ENCODE data around the gene VSTM2B. TPM values are rescaled to one million over a fixed set of nuclear protein-coding genes. Genes with fewer than 3 reads are reported as not detected.
"Not testable (repeated sequence)": the region's sequence is repeated elsewhere in the genome, so short reads cannot be mapped to it uniquely, and the experiment has no call there.

The VSTM2B gene
- total RNA-seq, 3 donors from 2014 or later, result not detected

DNA sequence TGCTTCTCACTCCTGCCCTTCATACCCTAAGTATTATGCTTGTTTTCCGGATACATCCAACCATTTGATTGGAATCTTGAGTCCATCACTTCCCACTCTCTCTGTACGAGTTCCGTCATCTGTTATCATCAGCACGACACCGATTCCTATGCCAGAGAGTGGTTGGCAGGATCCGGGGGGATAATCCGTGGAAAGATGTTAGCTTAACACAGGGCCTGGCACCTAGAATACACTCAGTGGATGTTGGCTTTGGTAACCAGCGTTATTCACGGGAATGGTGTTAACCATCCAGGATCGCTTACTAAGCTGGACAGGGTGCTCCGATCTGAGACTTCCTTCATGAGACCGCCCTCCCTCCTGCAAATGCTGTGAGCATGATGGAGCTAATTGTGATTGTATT is 12.4 kb downstream of the VSTM2B start:
- no peaks in the 10 kb centered on the region for H3K36me3 Mint-ChIP-seq (ENCODE audit: insufficient read depth)
- ATAC-seq (no peak), DNase-seq (no peak)
- H3K4me3 Mint-ChIP-seq, result no peak overlapping the region
- no peaks in the 10 kb centered on the region for H3K9me3 Mint-ChIP-seq
- H3K4me1 Mint-ChIP-seq (ENCODE audit: low read depth), result no peaks in the 10 kb centered on the region
- peaks cover 15% of the 10 kb centered on the region for H3K27me3 Mint-ChIP-seq (ENCODE audit: low read depth)

DNA sequence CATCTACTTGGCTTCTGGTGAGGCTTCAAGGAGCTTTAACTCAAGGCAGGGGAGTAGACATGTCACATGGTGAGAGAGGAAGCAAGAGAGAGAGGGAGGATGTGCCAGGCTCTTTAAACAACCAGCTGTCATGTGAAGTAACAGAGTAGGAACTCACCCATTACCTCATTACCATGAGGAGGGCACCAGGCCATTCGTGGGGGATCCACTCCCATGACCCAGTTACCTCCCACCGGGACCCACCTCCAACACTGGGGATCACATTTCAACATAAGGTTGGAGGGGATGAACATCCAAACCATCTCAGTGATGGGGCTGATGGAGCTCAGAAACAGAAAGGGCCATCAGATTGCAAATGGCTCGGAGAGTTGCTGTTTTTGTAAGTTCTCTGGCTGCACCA is 12.9 kb downstream of the VSTM2B start:
- ATAC-seq (no peak), DNase-seq (no peak)
- H3K36me3 Mint-ChIP-seq (ENCODE audit: insufficient read depth), result no peaks in the 10 kb centered on the region
- H3K4me1 Mint-ChIP-seq (ENCODE audit: low read depth), result no peaks in the 10 kb centered on the region
- H3K9me3 Mint-ChIP-seq, result no peaks in the 10 kb centered on the region
- no peak overlapping the region for H3K4me3 Mint-ChIP-seq
- peaks cover 11% of the 10 kb centered on the region for H3K27me3 Mint-ChIP-seq (ENCODE audit: low read depth)

DNA sequence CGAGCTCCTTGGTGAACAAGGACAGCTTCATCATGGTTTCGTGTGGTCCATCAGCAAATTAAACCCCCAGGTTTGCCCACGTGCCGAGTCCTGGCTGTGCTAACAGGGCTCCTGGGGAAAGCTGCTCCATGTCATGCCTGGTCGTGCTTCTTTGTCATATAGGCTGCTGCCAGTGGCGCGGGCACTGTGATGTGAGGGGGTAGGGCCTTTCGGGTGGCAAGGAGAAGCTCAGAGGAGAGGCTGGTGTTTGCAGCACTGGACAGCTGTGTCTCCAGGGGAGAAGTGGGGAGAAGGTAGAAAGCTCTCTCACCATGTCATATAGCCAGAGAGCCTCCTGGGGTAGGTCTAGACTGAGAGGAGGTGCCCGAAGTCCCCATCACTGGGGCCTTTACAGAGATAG is 13.3 kb downstream of the VSTM2B start:
- DNase-seq (no peak), ATAC-seq (no peak)
- H3K9me3 Mint-ChIP-seq, result no peaks in the 10 kb centered on the region
- peaks cover 9% of the 10 kb centered on the region for H3K27me3 Mint-ChIP-seq (ENCODE audit: low read depth)
- H3K36me3 Mint-ChIP-seq (ENCODE audit: insufficient read depth), result no peaks in the 10 kb centered on the region
- H3K4me3 Mint-ChIP-seq, result no peak overlapping the region
- no peaks in the 10 kb centered on the region for H3K4me1 Mint-ChIP-seq (ENCODE audit: low read depth)

DNA sequence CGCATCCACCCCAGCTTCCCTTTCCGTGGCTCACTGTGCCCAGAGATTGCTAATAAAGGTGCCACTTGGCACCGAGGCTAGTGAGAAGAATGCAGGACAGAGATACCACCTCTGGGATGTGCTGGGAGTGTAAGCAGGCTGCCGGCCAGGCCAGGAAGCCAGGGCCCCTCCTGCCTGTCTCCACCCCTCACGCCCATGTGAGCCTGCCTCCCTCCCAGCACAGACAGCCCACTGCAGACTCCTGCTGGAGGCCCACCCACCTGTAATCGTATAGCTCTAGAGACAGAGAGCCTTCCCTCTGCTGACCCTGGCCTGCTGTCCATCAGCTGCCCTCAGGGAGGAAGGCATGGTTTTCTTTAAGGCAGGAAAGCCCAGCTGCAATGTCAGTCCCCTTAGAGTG is 13.9 kb downstream of the VSTM2B start:
- Mint-ChIP-seq H3K27me3 (ENCODE audit: low read depth) (peaks cover 9% of the 10 kb centered on the region), H3K4me3 (no peak overlapping the region), H3K9me3 (no peaks in the 10 kb centered on the region), H3K4me1 (ENCODE audit: low read depth) (no peaks in the 10 kb centered on the region), H3K36me3 (ENCODE audit: insufficient read depth) (no peaks in the 10 kb centered on the region)
- DNase-seq (no peak), ATAC-seq (no peak)

DNA sequence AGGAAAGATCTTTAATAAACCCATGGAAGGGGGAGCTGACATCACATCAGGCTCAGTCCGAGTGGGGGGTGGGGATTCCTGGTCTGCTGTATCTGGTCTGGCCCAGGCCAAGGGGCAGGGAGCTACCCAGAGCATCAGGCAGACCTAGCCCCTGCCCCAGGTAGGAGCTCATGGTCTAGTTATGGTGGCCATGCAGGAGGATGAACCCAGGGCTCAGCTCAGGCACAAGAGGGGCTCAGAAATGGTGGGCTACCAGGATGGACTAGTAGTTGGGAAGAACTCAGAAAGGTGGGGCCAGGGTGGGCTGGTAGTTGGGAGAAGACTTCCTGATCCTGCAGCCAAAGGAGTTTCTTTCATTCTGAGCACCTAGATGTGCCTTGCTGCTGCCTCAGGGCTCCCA is 14.3 kb downstream of the VSTM2B start:
- Mint-ChIP-seq H3K4me3 (no peak overlapping the region), H3K4me1 (ENCODE audit: low read depth) (no peaks in the 10 kb centered on the region), H3K27me3 (ENCODE audit: low read depth) (peaks cover 9% of the 10 kb centered on the region), H3K9me3 (no peaks in the 10 kb centered on the region), H3K36me3 (ENCODE audit: insufficient read depth) (no peaks in the 10 kb centered on the region)
- ATAC-seq (no peak), DNase-seq (no peak)

DNA sequence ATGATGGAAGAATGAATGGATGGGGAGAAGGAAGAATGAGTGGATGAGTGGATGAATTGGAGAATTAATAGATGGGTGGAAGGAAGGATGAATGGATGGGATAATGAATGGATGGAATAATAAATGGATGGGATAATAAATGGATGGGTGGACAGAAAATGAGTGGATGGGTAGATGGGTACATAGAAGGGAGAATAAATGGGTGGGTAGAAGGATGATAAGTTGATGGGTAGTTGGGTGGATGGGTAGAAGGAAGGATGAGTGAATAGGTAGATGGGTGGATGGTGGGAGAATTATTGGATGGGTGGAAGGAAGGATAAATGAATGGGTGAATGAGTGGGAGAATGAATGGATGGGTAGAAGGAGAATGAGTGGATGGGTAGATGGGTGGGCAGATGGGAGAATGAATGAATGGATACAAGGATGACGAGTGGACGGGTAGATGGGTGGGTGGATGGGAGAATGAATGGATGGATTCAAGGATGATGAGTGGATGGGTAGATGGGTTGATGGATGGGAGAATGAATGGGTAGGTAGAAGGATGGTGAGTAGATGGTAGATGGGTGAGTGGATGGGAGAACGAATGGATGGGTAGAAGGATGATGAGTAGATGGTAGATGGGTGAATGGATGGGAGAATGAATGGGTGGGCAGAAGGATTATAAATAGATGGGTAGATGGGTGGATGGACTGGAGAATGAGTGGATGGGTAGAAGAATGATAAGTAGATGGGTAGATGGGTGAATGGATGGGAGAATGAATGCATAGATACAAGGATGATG is 15.9 kb downstream of the VSTM2B start:
- H3K27me3 Mint-ChIP-seq (ENCODE audit: low read depth), result peaks cover 7% of the 10 kb centered on the region
- no peak for DNase-seq
- no peak overlapping the region for H3K4me3 Mint-ChIP-seq
- H3K36me3 Mint-ChIP-seq (ENCODE audit: insufficient read depth), result no peaks in the 10 kb centered on the region
- H3K4me1 Mint-ChIP-seq (ENCODE audit: low read depth), result no peaks in the 10 kb centered on the region
- H3K9me3 Mint-ChIP-seq, result no peaks in the 10 kb centered on the region
- no peak for ATAC-seq

DNA sequence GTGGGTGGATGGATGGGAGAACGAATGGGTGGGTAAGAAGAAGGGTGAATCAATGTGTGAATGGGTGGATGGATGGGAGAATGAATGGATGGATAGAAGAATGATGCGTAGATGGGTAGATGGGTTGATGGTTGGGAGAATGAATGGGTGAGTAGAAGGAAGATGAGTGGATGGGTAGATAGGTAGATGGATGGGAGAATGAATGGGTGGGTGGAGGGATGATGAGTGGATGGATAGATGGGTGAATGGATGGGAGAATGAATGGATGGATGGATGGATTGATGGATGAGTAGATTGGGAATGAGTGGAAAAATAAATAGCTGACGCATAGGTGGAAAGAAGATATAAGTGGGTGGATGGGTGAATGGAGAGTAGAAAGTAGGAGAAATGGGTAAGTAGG is 16.5 kb downstream of the VSTM2B start:
- H3K9me3 Mint-ChIP-seq, result no peaks in the 10 kb centered on the region
- ATAC-seq, result no peak
- no peaks in the 10 kb centered on the region for H3K36me3 Mint-ChIP-seq (ENCODE audit: insufficient read depth)
- no peaks in the 10 kb centered on the region for H3K4me1 Mint-ChIP-seq (ENCODE audit: low read depth)
- H3K27me3 Mint-ChIP-seq (ENCODE audit: low read depth), result peaks cover 9% of the 10 kb centered on the region
- DNase-seq, result no peak
- H3K4me3 Mint-ChIP-seq, result no peak overlapping the region

DNA sequence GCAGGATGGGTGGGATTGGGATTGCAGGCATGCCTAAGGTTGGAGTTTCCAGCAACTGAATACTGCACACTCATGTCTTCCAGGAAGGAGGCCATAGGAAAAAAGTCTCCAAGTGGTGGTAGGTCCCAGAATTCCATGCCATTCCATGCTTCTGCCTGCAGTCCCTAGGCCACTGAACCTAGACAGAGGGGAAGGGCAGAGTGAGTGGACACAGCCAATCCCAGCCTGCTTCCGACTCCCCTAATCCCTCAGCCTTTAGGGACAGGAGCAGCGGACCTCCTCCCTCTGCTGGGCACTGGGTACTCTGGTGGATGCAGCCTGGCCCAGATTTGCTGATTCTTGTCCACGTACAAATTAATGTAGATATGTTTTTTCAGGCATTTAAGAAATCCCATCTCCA is 17.0 kb downstream of the VSTM2B start:
- DNase-seq, result no peak
- no peaks in the 10 kb centered on the region for H3K9me3 Mint-ChIP-seq
- H3K27me3 Mint-ChIP-seq (ENCODE audit: low read depth), result peaks cover 14% of the 10 kb centered on the region
- no peak overlapping the region for H3K4me3 Mint-ChIP-seq
- ATAC-seq, result no peak
- H3K36me3 Mint-ChIP-seq (ENCODE audit: insufficient read depth), result no peaks in the 10 kb centered on the region
- H3K4me1 Mint-ChIP-seq (ENCODE audit: low read depth), result no peaks in the 10 kb centered on the region

DNA sequence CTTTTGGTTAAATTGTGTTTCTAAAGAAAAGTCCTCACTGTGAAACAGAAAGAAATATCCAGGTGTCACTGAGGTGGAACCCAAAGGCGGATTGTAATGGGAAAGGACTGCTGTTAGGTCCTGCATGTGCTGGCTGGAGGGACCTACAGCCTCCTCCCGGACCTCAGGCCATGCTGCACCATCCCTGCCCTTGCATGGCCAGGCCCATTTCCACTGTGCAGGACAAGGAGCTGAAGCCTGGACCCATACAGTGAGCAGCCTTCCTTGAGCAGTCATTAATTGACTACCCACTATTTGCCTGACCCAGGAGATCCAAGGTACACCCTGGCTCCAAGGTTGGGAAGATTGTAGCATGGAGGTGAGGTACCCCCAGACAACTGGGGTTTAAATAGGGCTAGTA is 17.6 kb downstream of the VSTM2B start:
- Mint-ChIP-seq H3K9me3 (no peaks in the 10 kb centered on the region), H3K4me1 (ENCODE audit: low read depth) (no peaks in the 10 kb centered on the region), H3K27me3 (ENCODE audit: low read depth) (peaks cover 15% of the 10 kb centered on the region), H3K4me3 (no peak overlapping the region), H3K36me3 (ENCODE audit: insufficient read depth) (no peaks in the 10 kb centered on the region)
- DNase-seq, result no peak
- no peak for ATAC-seq

DNA sequence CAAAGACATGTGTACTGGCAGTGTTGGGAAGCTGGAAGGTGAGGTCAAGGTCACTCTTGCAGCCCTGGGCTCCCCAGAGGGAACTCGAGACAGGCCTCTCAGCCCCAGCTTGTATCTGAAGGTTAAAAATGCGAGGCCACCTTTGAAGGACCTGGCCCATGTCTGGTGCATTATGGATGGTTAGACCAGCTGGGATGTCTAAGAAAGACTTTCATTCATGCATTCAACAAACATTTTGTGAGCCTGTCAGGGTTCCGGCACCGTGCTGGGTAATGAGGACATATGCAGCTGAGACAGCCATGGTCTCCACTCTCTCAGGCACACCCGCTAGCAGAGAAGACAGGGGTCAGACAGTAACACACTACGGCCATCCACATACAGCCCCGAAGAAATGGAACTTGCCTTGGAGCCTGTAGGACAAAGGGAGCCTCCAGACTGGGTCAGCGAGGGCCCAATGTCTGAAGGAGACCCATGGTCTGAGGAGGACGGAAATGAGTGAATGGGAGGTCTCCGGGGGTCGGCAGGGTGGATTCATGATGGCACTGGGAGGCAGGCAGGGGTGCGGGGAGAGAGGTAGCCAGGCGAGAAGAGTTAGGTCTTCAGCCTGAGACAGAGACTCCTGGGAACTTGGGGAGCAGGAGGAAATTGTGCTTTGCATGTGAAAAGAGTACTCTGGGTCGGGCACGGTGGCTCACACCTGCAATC is 19.0 kb downstream of the VSTM2B start:
- ATAC-seq (no peak), DNase-seq (no peak)
- Mint-ChIP-seq H3K27me3 (ENCODE audit: low read depth) (peaks cover 16% of the 10 kb centered on the region), H3K4me3 (no peak overlapping the region), H3K9me3 (no peaks in the 10 kb centered on the region), H3K4me1 (ENCODE audit: low read depth) (no peaks in the 10 kb centered on the region), H3K36me3 (ENCODE audit: insufficient read depth) (no peaks in the 10 kb centered on the region)

DNA sequence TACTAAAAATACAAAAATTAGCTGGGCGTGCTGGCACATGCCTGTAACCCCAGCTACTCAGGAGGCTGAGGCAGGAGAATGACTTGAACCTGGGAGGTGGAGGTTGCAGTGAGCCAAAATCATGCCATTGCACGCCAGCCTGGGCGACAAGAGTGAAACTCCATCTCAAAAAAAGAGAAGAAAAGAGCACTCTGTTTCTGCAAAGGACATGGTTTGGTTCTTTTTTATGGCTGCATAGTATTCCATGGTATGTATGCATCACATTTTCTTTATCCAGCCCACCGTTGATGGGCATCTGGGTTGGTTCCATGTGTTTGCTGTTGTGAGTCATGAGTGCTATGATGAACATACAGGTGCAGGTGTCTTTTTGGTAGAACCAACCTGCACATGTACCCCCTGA is 19.7 kb downstream of the VSTM2B start:
- H3K4me1 Mint-ChIP-seq (ENCODE audit: low read depth); H3K9me3 Mint-ChIP-seq; DNase-seq; ATAC-seq; H3K36me3 Mint-ChIP-seq (ENCODE audit: insufficient read depth); H3K4me3 Mint-ChIP-seq: not testable (repeated sequence)
- H3K27me3 Mint-ChIP-seq (ENCODE audit: low read depth), result peaks cover 16% of the 10 kb centered on the region

DNA sequence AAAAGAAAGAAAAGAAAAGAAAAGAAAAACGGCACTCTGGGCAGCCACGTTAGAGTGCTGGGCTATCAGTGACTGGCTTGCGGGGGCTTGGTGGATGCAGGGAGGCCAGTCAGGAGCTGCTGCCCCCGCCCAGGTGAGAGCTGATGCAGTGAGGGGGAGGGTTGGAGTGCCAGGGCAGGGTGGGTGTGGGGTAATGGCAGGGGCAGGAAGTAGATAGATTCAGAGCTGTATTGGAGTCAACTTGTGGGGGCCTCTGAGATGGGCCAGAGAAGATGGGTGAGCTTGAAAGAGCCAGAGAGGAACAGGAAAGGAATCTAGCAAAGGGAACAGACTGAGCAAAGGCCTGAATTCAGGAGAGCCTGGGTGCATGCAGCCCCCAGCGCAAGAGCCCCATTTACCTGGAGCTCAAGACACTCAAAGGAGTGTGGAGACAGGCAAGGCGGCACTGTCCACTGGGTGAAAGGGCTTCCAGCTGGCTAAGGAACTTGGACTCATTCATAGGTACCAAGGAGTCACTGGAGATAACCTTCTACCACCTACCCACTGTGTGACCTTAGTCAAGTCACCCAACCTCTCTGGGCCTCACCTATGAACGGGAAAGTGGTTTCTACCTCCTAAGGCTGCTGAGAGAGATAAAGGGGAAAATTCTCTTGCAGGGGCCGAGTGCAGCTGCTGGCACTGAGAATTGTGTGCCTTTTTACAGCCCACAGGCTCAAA is 20.2 kb downstream of the VSTM2B start:
- no peak for ATAC-seq
- no peaks in the 10 kb centered on the region for H3K36me3 Mint-ChIP-seq (ENCODE audit: insufficient read depth)
- no peaks in the 10 kb centered on the region for H3K9me3 Mint-ChIP-seq
- H3K4me1 Mint-ChIP-seq (ENCODE audit: low read depth), result no peaks in the 10 kb centered on the region
- no peak overlapping the region for H3K4me3 Mint-ChIP-seq
- no peak for DNase-seq
- H3K27me3 Mint-ChIP-seq (ENCODE audit: low read depth), result peaks cover 16% of the 10 kb centered on the region

DNA sequence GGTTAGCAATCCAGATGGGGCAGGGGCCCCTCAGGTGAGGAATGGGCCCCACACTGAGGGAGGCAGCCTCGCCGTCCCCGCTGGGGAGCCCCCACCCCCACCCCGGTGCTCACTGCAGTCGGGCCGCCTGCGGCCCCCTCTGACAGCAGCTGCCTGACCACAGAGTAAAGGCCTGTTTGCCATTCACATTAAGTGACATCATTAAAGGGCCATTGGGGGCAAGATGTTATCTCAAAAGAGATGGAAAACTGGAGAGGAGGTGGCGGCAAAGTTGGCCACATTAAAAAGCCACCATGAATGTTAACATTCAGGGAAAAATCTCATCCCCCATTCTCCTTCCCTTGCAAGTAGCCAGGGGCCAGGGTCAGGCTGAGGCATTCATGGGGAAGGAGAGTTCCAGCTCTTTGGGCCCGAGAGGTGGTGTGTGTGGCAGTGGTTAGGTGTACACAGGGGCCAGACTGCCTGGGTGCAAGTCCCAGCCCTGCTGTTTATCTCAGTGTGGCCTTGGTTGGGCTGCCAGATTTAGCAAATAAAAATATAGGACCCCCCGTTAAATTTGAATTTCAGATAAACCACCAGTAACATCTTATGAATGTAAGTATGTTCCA is 20.9 kb downstream of the VSTM2B start:
- no peak for DNase-seq
- ATAC-seq, result no peak
- H3K4me1 Mint-ChIP-seq (ENCODE audit: low read depth), result no peaks in the 10 kb centered on the region
- no peaks in the 10 kb centered on the region for H3K36me3 Mint-ChIP-seq (ENCODE audit: insufficient read depth)
- no peaks in the 10 kb centered on the region for H3K9me3 Mint-ChIP-seq
- no peak overlapping the region for H3K4me3 Mint-ChIP-seq
- peaks cover 16% of the 10 kb centered on the region for H3K27me3 Mint-ChIP-seq (ENCODE audit: low read depth)

DNA sequence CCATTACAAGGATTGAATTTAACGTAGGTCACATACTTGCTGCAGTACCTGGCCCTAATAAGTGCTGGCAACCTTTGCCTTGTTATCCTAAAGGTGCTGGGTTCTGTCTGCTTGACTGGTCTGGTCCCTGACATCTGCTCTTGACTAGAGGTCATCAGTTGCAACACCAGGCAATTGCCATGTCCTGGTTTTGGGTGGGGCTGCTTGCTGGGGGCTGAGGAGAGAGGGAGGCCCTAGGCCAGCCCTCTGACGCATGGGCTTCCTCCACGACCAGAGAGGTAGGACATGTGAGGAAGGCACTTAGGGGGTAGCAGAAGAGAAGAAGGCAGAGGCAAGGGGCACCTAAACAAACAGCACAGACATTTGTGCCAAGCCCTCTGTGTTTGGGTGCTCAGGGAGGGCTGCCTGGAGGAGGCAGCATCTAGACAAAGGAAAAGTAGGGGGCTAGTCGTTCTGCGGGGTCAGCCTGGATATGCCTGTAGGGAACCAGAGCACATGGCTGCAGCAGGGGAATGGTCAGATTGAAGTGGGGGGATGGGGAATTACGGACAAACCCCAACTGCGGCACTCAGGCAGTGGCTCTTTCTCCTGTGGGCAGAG is 21.7 kb downstream of the VSTM2B start:
- DNase-seq (no peak), ATAC-seq (no peak)
- Mint-ChIP-seq H3K4me1 (ENCODE audit: low read depth) (no peaks in the 10 kb centered on the region), H3K9me3 (no peaks in the 10 kb centered on the region), H3K4me3 (no peak overlapping the region), H3K27me3 (ENCODE audit: low read depth) (peaks cover 20% of the 10 kb centered on the region), H3K36me3 (ENCODE audit: insufficient read depth) (no peaks in the 10 kb centered on the region)
